Osteoblast (primary cell): Measurements from ENCODE around the gene GLRX5. TPM values are rescaled to one million over a fixed set of nuclear protein-coding genes. Genes with fewer than 3 reads are reported as not detected.

Source experiments
- DNase-seq: peaks from one replicate; pipeline ENCODE4 v3.0.0; 2011; ENCODE audit warnings: low spot score, mixed read lengths; ENCODE audit not compliant: insufficient read length; ENCODE audit errors: missing footprints
- H2AFZ ChIP-seq: 2 replicates; pipeline ENCODE4 v1.6.0; 2011; ENCODE audit warnings: mild to moderate bottlenecking, low read length
- H3K27ac ChIP-seq: 2 replicates; pipeline ENCODE4 v1.5.1; 2011; ENCODE audit warnings: mild to moderate bottlenecking, low read depth, low read length, moderate library complexity
- H3K27me3 ChIP-seq: 2 replicates; pipeline ENCODE4 v1.6.0; 2012; ENCODE audit warnings: mild to moderate bottlenecking, control low read depth, inconsistent platforms, low read length, moderate library complexity; ENCODE audit not compliant: insufficient read depth
- H3K36me3 ChIP-seq: 2 replicates; pipeline ENCODE4 v1.5.1; 2011; ENCODE audit warnings: mild to moderate bottlenecking, low read length, control low read depth, moderate library complexity; ENCODE audit not compliant: insufficient read depth
- H3K4me1 ChIP-seq: 2 replicates; pipeline ENCODE4 v1.5.1; 2011; ENCODE audit warnings: mild to moderate bottlenecking, low read length, control low read depth, moderate library complexity; ENCODE audit not compliant: insufficient read depth
- H3K4me2 ChIP-seq: 2 replicates; pipeline ENCODE4 v1.6.0; 2011; ENCODE audit warnings: mild to moderate bottlenecking, low read length; ENCODE audit not compliant: insufficient read depth
- H3K4me3 ChIP-seq: fragments of 200-600 bp; sonication (generic); 3 replicates; pipeline ENCODE4 v1.5.1; 2012; ENCODE audit warnings: mild to moderate bottlenecking, low read length, inconsistent platforms; ENCODE audit not compliant: insufficient read depth
- H3K79me2 ChIP-seq: 2 replicates; pipeline ENCODE4 v1.6.0; 2012; ENCODE audit warnings: mild to moderate bottlenecking, low read length, control low read depth, inconsistent platforms; ENCODE audit not compliant: insufficient read depth
- H3K9me3 ChIP-seq: 2 replicates; pipeline ENCODE4 v1.5.1; 2011; ENCODE audit warnings: low read depth, low read length, control low read depth
- H4K20me1 ChIP-seq: 2 replicates; pipeline ENCODE4 v1.6.0; 2012; ENCODE audit warnings: mild to moderate bottlenecking, low read length, control low read depth; ENCODE audit not compliant: insufficient read depth
- total RNA-seq: library from RNA; depleted of rRNA; stranded (reverse); fragments of >200 nt; gene quantifications from 2 replicates; pipeline ENCODE4 v1.2.3, GENCODE V29; 2012
- TF ChIP-seq, protein P1 (sequence below): IDR thresholded peaks from 2 replicates; pipeline ENCODE4 v1.5.1; 2011; ENCODE audit warnings: mild to moderate bottlenecking, low read depth, low read length, moderate library complexity; ENCODE audit errors: extremely low read depth

Gene GLRX5
- total RNA-seq, 1 donor = 19.9 TPM

DNA sequence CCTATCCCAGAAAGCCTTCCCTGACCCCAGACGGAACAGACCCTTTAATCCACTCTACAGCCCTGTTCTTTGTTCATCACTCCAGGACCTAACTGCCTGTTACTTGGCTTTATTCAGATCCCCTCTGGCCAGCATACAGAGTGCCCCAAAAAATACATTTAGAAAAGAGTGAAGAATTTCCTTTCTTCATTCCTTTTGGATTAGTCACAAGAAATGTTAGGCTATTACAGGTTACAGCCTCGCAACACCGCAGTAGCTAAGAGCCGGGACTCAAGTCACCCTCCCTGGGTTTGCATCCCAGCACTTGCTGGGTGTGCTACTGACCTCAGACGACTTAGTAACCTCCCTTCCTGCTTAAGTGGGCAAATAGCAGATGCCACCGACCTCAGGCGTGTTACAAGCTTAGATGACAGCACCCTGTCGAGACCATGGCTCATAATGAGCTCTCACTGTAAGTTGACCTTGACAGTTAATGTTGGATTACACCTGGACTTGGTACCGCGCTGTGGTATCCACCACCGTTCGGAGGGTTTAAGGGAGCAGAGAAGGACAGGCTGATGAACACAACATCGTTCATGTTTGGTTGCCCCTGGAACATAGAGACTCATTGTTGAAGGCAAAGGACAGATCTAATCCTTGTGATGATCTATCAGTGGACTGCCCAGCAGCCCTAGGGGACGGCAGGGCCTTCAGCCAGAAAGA lies 12.9 kb downstream of the GLRX5 start:
- peaks cover 6% of the 10 kb centered on the region for H4K20me1 ChIP-seq
- TF ChIP-seq, protein P1, sequence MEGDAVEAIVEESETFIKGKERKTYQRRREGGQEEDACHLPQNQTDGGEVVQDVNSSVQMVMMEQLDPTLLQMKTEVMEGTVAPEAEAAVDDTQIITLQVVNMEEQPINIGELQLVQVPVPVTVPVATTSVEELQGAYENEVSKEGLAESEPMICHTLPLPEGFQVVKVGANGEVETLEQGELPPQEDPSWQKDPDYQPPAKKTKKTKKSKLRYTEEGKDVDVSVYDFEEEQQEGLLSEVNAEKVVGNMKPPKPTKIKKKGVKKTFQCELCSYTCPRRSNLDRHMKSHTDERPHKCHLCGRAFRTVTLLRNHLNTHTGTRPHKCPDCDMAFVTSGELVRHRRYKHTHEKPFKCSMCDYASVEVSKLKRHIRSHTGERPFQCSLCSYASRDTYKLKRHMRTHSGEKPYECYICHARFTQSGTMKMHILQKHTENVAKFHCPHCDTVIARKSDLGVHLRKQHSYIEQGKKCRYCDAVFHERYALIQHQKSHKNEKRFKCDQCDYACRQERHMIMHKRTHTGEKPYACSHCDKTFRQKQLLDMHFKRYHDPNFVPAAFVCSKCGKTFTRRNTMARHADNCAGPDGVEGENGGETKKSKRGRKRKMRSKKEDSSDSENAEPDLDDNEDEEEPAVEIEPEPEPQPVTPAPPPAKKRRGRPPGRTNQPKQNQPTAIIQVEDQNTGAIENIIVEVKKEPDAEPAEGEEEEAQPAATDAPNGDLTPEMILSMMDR = no peak
- H3K27me3 ChIP-seq = no peaks in the 10 kb centered on the region
- peaks cover 21% of the 10 kb centered on the region for H3K4me1 ChIP-seq
- H3K9me3 ChIP-seq = peaks cover 3% of the 10 kb centered on the region
- H2AFZ ChIP-seq = no peak overlapping the region
- no peak overlapping the region for H3K27ac ChIP-seq
- no peak for DNase-seq
- no peak overlapping the region for H3K4me3 ChIP-seq
- peaks cover 15% of the 10 kb centered on the region for H3K36me3 ChIP-seq
- H3K79me2 ChIP-seq = peaks cover 13% of the 10 kb centered on the region
- peak overlapping the region; percentile 1 for H3K4me2 ChIP-seq

DNA sequence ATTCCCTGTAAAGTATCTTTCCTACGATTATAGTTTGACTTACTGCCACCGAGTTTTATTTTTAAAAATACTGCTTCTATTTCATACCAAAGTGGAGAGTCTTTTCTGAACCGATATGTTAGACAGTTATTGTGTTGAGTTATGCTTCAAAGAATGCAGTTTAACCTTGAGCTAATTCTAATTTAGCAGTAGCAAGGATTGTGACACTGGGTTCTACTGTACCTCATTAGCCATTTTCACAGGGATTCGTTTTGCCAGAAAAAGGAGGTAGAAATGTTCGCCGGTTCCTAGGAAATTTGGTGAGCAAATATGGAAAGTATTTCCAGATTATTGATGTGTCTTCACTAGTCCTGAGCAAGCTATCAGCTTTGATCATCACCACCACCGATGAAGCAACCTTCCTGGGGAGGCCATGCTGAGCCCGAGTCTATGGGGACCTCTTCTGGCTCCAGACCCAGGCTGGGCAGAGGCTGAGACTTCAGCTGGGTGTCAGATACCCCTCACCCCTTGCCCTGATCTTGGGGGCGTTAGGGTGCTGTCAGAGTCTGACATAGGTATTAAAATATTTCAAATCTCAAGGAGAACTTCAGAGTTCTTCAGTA lies 13.6 kb downstream of the GLRX5 start:
- H3K27ac ChIP-seq = no peak overlapping the region
- no peak for DNase-seq

DNA sequence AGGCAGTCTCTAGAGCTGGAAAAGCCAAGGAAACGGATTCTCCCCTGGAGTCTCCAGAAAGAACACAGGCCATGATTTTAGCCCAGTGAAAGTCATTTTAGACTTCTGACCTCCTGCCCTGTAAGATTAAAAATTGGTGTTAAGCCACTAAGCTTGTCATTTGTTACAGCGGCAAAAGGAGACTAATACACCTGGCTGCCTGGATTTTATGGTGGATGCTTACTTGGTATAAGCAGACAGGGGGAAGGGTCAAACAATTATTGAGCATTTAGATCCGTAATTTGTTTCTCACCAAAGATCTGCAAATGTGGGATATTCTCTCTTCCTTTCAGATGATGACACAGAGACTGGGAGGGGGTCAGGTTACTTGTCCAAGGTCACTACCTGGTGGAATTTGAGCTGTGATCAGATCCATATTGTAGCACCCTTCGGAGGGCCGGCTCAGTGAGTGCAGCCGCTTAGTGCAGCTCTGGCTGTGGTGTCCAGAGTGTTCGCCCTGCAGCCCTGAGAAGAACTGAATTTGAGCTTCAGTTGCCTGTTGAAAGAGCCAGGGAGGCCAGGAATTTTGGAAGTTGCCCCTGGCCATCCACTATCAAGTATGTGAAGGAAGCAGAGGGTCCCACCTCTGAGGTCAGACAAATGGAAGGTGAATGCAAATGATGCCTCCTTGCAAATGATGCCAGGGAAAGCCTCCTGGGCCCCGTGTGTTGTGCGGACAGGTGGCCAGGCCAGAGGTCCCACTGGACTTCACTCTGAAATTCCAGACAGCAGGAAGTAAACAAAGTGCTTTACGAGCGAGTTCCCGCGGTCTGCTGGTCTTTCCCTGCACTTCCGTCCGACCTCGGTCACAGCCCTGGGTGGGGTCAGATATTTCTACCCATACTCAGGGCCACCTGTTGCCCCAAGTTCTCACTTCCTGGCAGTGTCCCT lies 15.1 kb downstream of the GLRX5 start:
- Histone ChIP-seq H3K4me2 (no peak overlapping the region), H3K79me2 (no peaks in the 10 kb centered on the region), H4K20me1 (peaks cover 6% of the 10 kb centered on the region), H3K4me1 (peaks cover 21% of the 10 kb centered on the region), H2AFZ (no peak overlapping the region), H3K9me3 (peaks cover 3% of the 10 kb centered on the region), H3K27me3 (no peaks in the 10 kb centered on the region), H3K27ac (no peak overlapping the region), H3K36me3 (peaks cover 1% of the 10 kb centered on the region), H3K4me3 (no peak overlapping the region)
- no peak for DNase-seq
- TF ChIP-seq, protein P1 = no peak

More for the DNA sequence above, 13.6 kb downstream of the GLRX5 start:
- no peak overlapping the region for H3K4me2 ChIP-seq
- no peaks in the 10 kb centered on the region for H3K27me3 ChIP-seq
- H3K4me3 ChIP-seq = no peak overlapping the region
- no peak overlapping the region for H2AFZ ChIP-seq
- TF ChIP-seq, protein P1 = no peak
- H3K4me1 ChIP-seq = peaks cover 21% of the 10 kb centered on the region
- H3K9me3 ChIP-seq = peaks cover 3% of the 10 kb centered on the region
- H3K79me2 ChIP-seq = peaks cover 7% of the 10 kb centered on the region
- peaks cover 6% of the 10 kb centered on the region for H4K20me1 ChIP-seq
- H3K36me3 ChIP-seq = peaks cover 15% of the 10 kb centered on the region
